GM12892 (cell line): ENCODE results near the gene GDF10.

Experiments used
- POLR2A ChIP-seq: IDR thresholded peaks from 2 replicates; pipeline ENCODE4 v1.6.1; 2011; ENCODE audit warnings: low read depth, low read length, control low read depth
- POLR2AphosphoS5 ChIP-seq: IDR thresholded peaks from 2 replicates; pipeline ENCODE4 v1.6.1; 2011; ENCODE audit warnings: low read depth, low read length, control low read depth
- TAF1 ChIP-seq: IDR thresholded peaks from 2 replicates; pipeline ENCODE4 v1.6.1; 2011; ENCODE audit warnings: low read depth, mild to moderate bottlenecking, control low read depth, low read length, borderline replicate concordance

GRCh38 chr10:47260505-47261111 lies 39.4 kb upstream of the GDF10 start:
- TF ChIP-seq POLR2AphosphoS5: no peak
- no peak for TF ChIP-seq POLR2A
- no peak for TF ChIP-seq TAF1
